NCI-H187 treated with DMSO at 0.1 percent for 48 hours (cell line): ENCODE results near the gene RPAP2.
"Not testable (repeated sequence)": the region's sequence is repeated elsewhere in the genome, so short reads cannot be mapped to it uniquely, and the experiment has no call there.

ENCODE experiments used
- DNase-seq: peaks from one replicate; lab custom pipeline; 2025; lab: John Stamatoyannopoulos, UW

RPAP2 gene

DNA sequence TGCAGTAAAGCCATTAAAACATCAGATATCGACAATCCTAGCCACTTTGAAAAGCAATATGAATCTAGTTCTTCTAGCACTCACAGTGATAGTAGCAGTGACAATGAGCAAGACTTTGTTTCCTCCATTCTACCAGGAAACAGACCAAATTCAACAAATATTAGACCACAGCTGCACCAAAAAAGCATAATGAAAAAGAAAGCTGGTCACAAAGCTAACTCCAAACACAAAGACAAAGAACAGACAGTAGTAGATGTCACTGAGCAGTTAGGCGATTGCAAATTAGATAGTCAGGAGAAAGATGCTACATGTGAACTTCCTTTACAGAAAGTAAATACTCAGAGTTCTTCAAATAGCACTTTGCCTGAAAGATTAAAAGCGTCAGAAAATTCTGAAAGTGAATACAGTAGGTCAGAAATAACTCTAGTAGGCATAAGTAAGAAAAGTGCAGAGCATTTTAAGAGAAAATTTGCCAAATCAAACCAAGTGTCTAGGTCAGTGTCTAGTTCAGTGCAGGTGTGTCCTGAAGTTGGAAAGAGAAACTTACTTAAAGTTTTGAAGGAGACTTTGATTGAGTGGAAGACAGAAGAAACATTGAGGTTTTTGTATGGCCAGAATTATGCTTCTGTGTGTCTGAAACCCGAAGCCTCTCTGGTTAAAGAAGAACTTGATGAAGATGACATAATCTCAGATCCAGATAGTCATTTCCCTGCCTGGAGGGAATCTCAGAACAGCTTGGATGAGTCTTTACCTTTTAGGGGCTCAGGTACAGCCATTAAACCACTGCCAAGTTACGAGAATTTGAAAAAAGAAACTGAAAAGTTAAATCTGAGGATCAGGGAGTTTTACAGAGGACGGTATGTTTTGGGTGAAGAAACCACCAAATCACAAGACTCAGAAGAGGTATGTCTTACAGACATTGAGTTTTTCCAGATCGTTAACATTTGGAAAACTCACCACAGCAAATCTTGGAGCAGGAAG lies 24.9 kb downstream of the RPAP2 start:
- DNase-seq: no peak

DNA sequence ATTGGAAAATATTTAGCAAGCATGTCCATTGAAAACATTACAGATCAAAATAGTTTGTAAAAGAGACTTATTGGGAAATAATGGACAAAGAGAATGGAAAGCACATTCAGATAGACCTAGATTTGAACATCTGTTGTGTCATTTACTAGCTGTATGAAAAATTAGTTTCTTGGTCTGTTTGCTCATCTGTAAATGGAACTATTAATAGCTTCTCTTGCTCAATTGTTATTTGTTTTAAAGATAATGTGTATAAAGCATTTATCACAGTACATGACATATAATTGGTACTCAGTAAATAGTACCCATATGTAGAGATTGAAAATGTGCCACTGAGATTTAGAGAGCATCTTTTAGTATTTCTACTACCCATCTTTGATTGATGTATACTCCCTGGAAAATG lies 25.9 kb downstream of the RPAP2 start:
- DNase-seq: no peak

DNA sequence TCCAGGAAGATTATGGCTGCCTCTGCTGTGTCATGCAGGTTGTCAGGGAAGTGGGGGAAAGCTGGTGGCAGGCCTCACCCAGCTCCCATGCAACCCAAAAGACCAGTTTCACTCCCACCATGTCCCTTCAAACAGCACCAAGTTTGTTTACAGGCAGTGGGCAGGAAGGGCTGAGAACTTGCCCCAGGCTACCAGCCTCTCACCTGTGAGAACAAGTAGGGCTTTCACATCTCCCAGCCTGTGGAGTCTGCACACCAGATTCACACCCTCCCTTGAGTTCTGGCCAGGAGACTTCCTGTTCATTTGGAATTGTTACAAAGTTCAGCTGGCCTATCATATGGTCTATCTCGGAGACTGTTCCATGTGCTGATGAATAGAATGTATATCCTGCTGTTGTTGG lies 27.8 kb downstream of the RPAP2 start:
- no peak for DNase-seq

DNA sequence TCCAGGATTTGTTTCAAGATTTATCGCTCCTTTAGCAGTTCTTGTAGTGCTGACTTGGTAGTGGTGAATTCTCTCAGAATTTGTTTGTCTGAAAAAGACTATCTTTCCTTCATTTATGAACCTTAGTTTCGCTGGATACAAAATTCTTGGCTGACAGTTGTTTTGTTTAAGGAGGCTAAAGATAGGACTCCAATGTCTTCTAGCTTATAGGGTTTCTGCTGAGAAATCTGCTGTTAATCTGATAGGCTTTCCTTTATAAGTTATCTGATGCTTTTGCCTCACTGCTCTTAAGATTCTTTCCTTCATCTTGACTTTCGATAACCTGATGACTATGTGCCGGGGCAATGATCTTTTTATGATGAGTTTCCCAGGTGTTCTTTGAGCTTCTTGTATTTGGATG lies 28.9 kb downstream of the RPAP2 start:
- DNase-seq: no peak

DNA sequence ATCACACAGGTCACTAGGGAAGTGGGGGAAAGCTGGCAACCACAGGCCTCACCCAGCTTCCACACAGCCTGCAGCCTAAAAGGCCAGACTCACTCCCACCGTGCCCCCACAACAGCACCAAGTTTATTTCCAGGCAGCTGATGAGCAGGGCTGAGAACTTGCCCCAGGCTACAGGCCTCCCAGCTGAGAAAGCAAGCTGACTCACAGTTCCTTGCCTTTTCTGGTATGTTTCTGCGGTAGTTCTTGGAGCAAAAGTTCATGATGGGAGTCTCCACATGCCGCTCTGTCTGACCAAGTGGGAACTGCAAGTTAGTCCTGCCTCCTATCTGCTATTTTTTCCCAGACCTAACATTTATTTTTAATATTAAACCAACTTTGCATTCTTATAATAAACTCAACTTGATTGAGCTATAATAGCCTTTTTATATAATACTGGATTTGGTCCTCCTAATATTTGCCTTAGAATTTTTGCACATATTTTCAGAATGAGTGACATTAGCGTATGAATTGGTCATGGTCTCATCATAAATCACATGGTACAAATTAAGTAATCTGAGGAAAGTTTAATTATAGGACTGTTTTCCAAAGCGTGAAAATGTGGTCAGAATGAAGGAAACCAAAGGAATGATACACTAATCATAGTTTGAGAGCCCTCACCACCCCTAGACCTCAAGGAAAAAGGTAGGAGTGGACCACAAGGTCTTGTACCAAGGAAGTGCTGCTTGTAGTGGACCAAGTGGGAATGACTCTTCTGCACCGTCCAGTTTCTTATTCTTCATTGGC lies 30.7 kb downstream of the RPAP2 start:
- DNase-seq: no peak

DNA sequence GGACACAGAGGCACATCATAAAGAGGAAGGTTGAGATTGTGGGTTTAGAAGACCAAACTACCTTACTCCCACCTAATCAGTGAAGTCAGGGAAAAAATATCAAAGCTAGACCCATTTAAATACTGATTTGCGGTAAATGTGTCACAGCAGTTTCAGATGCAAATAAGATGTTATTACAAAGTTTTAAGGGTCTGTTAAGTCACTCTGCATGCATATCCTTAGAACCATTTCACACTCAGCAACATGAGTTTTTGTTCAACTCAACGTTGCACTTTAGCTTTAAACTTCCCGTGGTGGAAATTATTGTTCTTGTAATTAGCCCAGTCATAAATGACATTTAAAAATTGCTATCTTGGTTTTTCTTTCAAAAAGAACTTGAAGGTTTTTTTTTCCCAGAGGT lies 34.8 kb downstream of the RPAP2 start:
- DNase-seq: no peak

DNA sequence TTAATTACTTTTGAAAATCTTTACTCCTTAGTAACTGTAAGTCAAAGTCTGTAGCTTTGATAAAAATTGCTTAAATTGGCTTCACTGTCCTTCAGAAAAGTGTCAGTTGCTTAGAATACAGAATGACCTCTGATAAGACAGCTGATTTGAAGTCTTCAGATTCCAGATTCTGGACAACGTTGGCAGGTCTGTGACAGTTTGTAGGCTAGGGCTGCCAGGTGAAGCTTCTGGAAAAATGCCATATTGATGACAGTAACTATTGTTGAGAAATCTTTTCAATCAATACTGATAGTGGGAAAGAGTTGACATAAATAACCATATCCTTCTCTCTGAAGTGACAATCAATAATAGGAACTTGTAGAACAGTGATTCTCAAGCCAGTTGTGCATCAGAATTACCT lies 41.3 kb downstream of the RPAP2 start:
- DNase-seq: no peak

DNA sequence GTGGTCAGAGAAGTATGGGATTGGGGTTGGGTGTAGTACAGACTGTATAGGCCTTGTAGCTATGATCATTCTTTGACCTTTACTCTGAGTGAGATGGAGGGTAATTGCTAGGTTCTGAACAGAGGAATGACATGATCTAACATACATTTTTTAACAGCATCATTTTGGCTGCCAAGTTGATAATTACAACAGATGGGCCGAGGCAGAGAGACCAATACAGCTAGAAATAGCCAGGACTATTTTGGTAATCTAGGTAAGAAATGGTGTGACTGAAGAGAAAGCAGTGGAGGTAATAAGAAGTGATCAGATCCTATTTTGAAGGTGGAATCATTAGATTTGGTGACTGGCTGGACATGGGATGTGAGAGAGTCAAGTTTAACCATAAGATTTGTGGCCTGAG lies 43.5 kb downstream of the RPAP2 start:
- no peak for DNase-seq

DNA sequence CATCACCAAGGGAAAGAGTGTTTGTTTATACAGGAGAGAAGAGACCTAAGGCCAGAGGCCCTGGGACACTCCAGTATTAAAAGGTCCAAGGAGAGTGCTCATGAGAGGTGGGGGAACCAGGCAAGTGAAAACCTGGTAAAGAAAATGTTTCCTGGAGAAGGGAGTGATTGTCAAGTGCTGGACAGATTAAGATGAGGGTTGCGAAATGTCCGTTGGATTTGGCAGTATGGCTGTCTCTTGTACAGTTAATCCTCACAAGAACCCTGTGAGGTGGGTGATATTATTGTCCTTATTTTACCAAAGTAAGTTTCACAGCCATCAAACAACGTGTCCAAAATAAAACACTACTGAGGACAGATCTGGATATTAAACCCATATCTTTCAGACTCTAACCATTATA lies 44.2 kb downstream of the RPAP2 start:
- no peak for DNase-seq

DNA sequence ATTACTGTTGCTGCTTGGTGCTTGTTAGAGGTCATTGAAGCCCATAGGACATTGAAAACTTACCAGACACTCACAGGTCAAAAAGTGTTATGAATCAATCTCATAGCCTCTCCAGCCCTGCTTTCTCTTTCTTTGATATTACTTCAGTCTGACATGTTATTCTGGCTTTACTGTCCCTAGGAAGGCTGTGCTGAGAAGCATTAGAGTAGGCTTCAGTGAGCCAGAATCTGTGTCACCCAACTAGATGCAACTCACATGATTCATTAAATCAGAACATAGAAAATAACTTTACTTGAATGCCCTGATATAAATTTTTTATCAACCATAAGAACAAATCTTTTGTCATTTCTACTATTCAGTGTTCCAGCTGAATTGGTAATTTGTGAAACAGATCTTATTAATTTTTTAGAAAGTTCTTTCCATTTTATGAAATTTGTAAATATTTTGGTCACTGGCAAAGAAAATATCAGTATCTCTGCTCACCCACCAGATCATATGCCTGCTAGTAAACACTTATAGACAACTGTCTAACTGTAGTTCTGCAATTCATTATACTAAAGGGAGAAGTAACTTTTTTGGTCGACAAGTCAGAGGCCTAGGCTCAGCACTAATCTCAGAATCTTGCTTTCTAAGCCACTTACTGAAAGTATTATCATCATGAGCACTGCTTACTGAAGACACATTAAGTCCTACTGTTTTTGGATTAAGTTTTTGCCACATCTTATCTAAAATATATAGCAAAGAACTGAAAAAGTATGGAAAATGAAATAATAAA lies 48.2 kb downstream of the RPAP2 start:
- no peak for DNase-seq

DNA sequence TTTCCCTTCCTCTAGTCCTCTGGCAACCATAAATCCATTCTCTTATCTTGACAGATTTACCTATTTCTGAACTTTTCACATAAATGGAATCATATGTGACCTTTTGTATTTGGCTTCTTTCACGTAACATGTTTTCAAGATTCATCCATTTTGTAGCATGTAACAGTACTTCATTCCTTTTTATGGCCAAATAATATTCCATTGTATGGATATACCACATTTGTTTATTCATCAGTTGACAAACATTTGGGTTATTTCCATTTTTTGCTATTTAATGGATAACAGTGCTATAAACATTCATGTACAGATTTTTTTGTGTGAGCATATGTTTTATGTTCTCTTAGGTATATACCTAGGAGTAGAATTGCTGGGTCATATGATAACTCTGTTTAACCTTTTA lies 54.0 kb downstream of the RPAP2 start:
- no peak for DNase-seq

DNA sequence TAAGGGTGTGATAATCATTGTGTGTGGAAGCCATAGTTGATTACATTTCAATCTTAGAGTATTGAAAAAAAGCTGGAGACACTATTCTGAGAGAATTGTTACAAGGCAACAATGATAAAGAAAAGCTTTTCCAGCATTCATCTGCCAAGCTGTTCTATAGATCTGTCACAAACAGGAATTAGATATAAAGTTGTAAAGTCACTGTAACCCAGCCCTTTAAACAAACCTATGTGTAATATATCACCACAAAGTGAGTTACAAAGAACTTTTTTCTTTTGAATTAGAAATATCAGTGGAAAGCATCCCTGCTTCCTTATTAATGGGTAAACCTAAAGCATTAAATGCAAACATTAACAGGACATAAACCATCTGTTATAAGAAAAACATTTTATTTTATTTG lies 55.4 kb downstream of the RPAP2 start:
- no peak for DNase-seq

DNA sequence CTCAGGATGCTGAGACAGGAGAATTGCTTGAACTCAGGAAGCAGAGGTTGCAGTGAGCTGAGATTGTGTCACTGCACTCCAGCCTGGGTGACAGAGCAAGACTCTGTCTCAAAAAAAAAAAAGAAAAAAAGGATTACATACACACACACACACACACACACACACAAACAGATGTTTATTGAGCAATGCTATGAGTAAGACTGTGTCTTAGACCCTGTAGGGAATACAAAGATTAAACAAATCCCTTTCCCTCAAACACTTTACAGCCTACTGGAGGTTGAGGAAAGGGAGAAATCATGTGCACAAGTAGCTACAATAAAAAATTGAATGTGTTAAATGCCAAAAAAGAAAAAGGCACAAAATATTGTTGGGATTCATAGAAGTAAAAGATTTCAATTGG lies 58.1 kb downstream of the RPAP2 start:
- DNase-seq: no peak

DNA sequence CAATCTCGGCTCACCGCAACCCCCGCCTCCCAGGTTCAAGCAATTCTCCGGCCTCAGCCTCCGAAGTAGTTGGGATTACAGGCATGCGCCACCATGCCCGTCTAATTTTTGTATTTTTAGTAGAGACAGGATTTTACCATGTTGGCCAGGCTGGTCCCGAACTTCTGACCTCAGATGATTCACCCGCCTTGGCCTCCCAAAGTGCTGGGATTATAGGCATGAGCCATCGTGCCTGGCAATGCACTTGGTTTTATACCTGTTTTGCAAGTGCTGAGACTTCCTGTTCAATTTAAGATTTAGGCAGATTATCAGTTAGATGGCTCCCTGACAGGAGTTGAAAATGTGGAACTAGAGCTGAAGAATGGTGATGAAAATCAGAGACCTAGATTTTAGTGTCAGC lies 60.5 kb downstream of the RPAP2 start:
- DNase-seq: not testable (repeated sequence)

DNA sequence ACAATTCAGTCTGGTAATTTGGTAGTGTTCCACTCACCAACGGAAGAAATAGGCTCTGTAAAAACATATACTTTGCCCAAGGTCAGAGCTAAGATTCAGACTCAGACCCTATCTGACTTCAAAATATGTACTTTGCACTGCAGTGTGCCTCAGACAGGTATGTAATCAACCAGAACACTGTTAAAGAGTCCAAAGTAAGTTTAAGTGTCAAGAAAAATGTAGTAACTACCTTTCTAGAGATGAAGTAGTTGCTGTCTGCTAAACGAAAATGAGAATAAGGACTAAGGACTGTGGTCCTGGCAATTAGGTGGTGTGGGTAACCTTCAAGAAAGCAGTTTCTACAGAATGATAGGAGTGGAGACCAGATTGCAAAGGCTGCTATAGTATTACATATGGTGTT lies 61.1 kb downstream of the RPAP2 start:
- no peak for DNase-seq

DNA sequence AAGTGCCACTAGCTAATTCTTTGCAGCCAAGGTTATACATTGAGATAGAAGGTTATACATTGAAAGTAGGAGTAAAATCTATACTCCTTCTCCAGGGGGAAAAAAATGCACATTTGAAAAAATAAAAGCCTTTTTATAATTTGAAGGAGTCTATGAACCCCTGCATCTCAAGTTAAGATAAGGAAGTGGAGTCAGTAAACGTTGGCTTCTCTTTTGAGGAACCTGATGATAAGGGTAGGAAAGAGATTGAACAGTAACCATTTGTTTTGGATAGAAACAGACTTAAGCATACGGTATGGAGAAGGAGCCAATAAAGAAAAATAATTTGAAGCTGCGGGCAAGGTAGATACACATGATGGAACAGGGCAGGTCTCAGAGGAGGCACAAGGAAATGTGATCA lies 64.1 kb downstream of the RPAP2 start:
- DNase-seq: no peak

DNA sequence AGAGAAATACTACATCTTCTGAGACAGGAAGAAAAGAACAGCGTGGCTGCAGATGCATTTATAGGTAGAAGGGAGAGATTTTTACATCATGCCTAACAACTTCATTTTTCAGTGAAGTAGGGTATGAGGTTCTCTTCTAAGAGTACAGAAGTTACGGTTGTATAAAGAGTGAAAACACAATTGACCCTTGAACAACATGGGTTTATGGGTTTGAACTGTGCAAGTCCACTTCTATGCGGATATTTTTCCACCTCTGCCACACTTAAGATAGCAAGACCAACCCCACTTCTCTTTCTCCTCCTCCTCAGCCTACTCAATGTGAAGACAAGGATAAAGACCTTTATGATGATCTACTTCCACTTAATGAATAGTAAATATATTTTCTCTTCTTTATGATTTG lies 64.5 kb downstream of the RPAP2 start:
- DNase-seq: no peak

DNA sequence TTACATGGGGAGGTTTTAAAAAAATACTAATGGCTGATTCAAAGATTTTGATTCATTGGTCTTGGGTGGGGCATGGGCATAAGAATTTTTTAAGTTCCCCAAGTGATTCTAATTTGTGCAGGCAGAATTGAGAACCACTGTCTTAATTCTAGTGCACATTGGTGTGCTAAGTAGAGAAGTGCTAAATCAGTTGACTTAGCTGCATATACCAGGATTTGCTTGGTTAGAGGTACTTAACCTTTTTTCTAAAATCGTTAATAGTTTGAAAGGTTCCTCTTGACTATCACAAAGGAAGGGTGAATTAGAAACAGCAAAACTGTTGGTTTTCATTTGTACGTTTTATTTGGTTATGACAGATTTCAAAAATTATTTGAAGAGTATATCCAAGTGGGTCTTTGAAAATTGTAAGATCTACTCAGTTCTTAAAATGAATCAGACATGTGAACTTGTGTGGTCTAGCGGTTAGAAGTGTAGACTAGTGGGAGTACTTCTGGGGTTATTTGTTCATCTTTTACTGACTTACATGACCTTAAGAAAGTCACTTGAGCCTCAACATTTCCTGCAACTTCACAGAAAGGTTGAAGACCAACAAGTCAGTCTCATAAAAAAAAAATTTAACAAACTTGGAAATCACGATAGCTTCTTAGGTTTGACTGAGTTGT lies 66.7 kb downstream of the RPAP2 start:
- DNase-seq: no peak

DNA sequence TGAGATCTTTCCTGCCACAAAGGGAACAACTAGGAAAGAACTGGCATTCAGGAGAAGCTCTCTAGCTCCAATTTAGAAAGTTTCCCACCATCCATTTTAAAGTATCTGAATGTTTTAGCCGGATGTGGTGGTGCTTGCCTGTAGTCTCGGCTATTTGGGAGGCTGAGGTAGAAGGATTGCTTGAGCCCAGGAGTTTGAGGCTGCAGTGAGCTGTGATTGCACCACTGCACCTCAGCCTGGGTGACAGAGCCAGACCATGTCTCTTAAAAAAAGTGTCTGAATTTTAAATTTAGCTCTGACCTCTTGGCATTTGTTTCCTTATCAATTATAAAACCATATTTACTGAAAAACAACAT lies 67.2 kb downstream of the RPAP2 start:
- no peak for DNase-seq

DNA sequence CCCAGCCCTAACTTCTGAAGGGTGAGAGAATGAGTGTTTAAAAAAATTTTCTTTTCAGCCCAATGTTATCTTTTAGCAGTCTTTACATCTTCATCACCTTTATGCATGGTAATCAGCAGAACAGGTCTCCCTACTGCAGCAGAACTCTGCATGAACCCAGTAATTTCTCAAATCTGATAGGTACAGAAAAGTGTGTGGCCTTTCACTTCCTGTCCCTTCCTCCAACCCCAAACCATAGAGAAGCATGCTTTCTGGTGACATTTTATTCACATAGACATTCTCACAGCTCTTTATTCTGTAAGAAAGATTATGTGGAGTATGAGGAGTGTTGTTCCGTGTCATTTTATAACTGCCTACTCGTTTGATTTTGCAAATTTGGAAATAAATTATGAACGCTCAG lies 68.6 kb downstream of the RPAP2 start:
- no peak for DNase-seq

DNA sequence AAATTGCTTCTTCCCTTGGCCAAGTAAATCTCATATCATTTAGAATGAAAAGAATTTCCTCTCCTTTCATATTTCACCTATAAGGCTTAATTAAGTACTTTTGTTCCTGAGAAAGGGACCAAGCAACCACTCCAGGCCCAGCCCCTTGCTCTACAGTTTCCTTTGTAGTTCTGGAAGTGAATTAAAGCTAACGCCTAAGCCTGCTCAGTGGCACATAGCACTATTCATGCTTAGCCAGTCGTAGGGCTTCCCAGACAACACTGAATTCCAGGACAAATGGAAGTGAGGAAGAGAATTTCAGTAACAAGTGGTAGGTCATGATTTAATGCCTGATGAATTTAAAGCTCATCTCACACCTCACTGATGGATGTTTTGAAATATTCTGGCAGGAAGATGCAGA lies 73.3 kb downstream of the RPAP2 start:
- no peak for DNase-seq

DNA sequence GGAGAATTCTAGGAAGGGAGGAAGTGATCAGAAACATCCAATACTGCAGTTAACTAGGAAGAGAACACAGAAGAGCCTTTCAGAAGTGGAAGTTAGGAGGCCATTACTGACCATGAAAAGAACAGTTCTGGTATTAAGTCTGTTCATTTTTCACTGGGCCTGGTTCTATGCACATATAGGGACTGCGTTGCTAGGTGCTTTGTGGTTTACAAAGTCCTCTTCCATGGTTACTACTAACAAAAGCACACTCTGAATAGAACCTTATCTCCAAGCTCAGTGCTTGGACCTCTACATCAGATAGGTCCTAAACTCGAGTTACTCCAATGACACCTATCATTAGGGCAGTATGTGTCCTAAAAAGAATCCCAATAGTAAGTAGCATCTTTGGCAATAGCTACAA lies 75.4 kb downstream of the RPAP2 start:
- no peak for DNase-seq
